H9 (cell line): Measurements from ENCODE around the gene FBXO34. TPM values are rescaled to one million over a fixed set of nuclear protein-coding genes. Genes with fewer than 3 reads are reported as not detected.
A peak's percentile ranks its signal among the peaks of the same experiment; 100 is the strongest.

Source experiments
- DNase-seq: peaks from one replicate; pipeline ENCODE4 v3.0.0-alpha.2; 2017
- H2AFZ ChIP-seq: one replicate; pipeline ENCODE4 v1.6.1; 2013; ENCODE audit warnings: mild to moderate bottlenecking, low read length, control low read depth, moderate library complexity
- H2AK5ac ChIP-seq: 2 replicates; pipeline ENCODE4 v1.6.1; 2013; ENCODE audit warnings: low read length, control low read depth, mixed read lengths; ENCODE audit not compliant: insufficient read length
- H2BK120ac ChIP-seq: one replicate; pipeline ENCODE4 v1.6.1; 2013; ENCODE audit warnings: low read depth, mild to moderate bottlenecking, low read length, control low read depth, inconsistent platforms; ENCODE audit not compliant: poor library complexity, severe bottlenecking
- H2BK12ac ChIP-seq: 2 replicates; pipeline ENCODE4 v1.6.1; 2013; ENCODE audit warnings: low read length, control low read depth, mixed read lengths, low read depth; ENCODE audit not compliant: insufficient read length
- H2BK15ac ChIP-seq: 2 replicates; pipeline ENCODE4 v1.6.1; 2013; ENCODE audit warnings: low read depth, low read length, control low read depth
- H2BK20ac ChIP-seq: one replicate; pipeline ENCODE4 v1.6.1; 2013; ENCODE audit warnings: low read depth, mild to moderate bottlenecking, low read length, control low read depth, inconsistent platforms; ENCODE audit not compliant: poor library complexity, severe bottlenecking
- H2BK5ac ChIP-seq: 2 replicates; pipeline ENCODE4 v1.6.1; 2013; ENCODE audit warnings: low read length, control low read depth, mixed read lengths; ENCODE audit not compliant: insufficient read length
- H3K14ac ChIP-seq: 2 replicates; pipeline ENCODE4 v1.6.1; 2013; ENCODE audit warnings: low read length, control low read depth; ENCODE audit not compliant: insufficient read depth
- H3K18ac ChIP-seq: 2 replicates; pipeline ENCODE4 v1.6.1; 2013; ENCODE audit warnings: low read depth, mild to moderate bottlenecking, mixed read lengths, low read length, control low read depth; ENCODE audit not compliant: insufficient read length
- H3K23ac ChIP-seq: 2 replicates; pipeline ENCODE4 v1.6.1; 2013; ENCODE audit warnings: low read length, control low read depth, mixed read lengths, low read depth; ENCODE audit not compliant: insufficient read length
- H3K23me2 ChIP-seq: 2 replicates; pipeline ENCODE4 v1.6.1; 2013; ENCODE audit warnings: low read depth, mild to moderate bottlenecking, mixed read lengths, low read length, control low read depth; ENCODE audit not compliant: insufficient read length, poor library complexity, severe bottlenecking
- H3K27ac ChIP-seq: 2 replicates; pipeline ENCODE4 v1.5.1; 2013; ENCODE audit warnings: low read length, control low read depth, mixed read lengths, low read depth; ENCODE audit not compliant: insufficient read length
- H3K27me3 ChIP-seq: 2 replicates; pipeline ENCODE4 v1.6.1; 2013; ENCODE audit warnings: low read length, control low read depth, inconsistent platforms; ENCODE audit not compliant: insufficient read depth
- H3K4ac ChIP-seq: 2 replicates; pipeline ENCODE4 v1.6.1; 2013; ENCODE audit warnings: low read depth, mild to moderate bottlenecking, control low read depth, inconsistent platforms, low read length, moderate library complexity
- H3K4me1 ChIP-seq: 2 replicates; pipeline ENCODE4 v1.6.1; 2013; ENCODE audit warnings: low read length, control low read depth, inconsistent platforms; ENCODE audit not compliant: insufficient read depth
- H3K4me2 ChIP-seq: 2 replicates; pipeline ENCODE4 v1.6.1; 2013; ENCODE audit warnings: low read length, control low read depth, mixed read lengths; ENCODE audit not compliant: insufficient read length, insufficient read depth
- H3K56ac ChIP-seq: 2 replicates; pipeline ENCODE4 v1.6.1; 2013; ENCODE audit warnings: low read depth, mild to moderate bottlenecking, mixed read lengths, low read length, control low read depth; ENCODE audit not compliant: insufficient read length
- H3K79me1 ChIP-seq: 2 replicates; pipeline ENCODE4 v1.6.1; 2013; ENCODE audit warnings: low read depth, mild to moderate bottlenecking, moderate library complexity, low read length, control low read depth, inconsistent platforms; ENCODE audit not compliant: insufficient read depth, poor library complexity, severe bottlenecking
- H3K79me2 ChIP-seq: 2 replicates; pipeline ENCODE4 v1.6.1; 2013; ENCODE audit warnings: low read length, control low read depth, inconsistent platforms; ENCODE audit not compliant: insufficient read depth
- H3K9ac ChIP-seq: 2 replicates; pipeline ENCODE4 v1.6.1; 2013; ENCODE audit warnings: low read length, control low read depth, mixed read lengths; ENCODE audit not compliant: insufficient read length; ENCODE audit errors: extremely low read depth
- H3K9me3 ChIP-seq: one replicate; pipeline ENCODE4 v1.6.1; 2013; ENCODE audit warnings: low read depth, low read length, inconsistent platforms; ENCODE audit not compliant: control insufficient read depth
- H3T11ph ChIP-seq: one replicate; pipeline ENCODE4 v1.6.1; 2013; ENCODE audit warnings: mild to moderate bottlenecking, low read length, control low read depth, inconsistent platforms
- H4K20me1 ChIP-seq: one replicate; pipeline ENCODE4 v1.6.1; 2013; ENCODE audit not compliant: control insufficient read depth, insufficient read length, insufficient read depth
- H4K5ac ChIP-seq: 2 replicates; pipeline ENCODE4 v1.6.1; 2013; ENCODE audit warnings: low read depth, mild to moderate bottlenecking, mixed read lengths, low read length, control low read depth; ENCODE audit not compliant: insufficient read length
- H4K8ac ChIP-seq: replicated peaks from 2 replicates; pipeline ENCODE4 v1.6.1; 2013; ENCODE audit warnings: low read length, control low read depth, mixed read lengths, low read depth; ENCODE audit not compliant: insufficient read length
- H4K91ac ChIP-seq: 2 replicates; pipeline ENCODE4 v1.6.1; 2013; ENCODE audit warnings: low read depth, mild to moderate bottlenecking, moderate library complexity, mixed read lengths, low read length, control low read depth; ENCODE audit not compliant: insufficient read length
- H3K27ac Mint-ChIP-seq, 3 experiments: 2 replicates in 2 of 3; 3 replicates in 1 of 3; pipeline ENCODE4 v1.8.0; 2020 to 2021; ENCODE audit warnings: mixed read lengths in 3 of 3, mild to moderate bottlenecking in 1 of 3, moderate library complexity in 1 of 3
- H3K27me3 Mint-ChIP-seq: 2 replicates; pipeline ENCODE4 v1.8.0; 2021; ENCODE audit warnings: low read depth, mild to moderate bottlenecking, moderate library complexity, mixed read lengths
- H3K36me3 Mint-ChIP-seq, 3 experiments: 2 replicates in 2 of 3; 3 replicates in 1 of 3; pipeline ENCODE4 v1.8.0; 2020 to 2021; ENCODE audit warnings: low read depth in 3 of 3, mixed read lengths in 3 of 3; ENCODE audit not compliant: insufficient read depth in 1 of 3
- H3K4me1 Mint-ChIP-seq, 2 experiments: 2 replicates each; pipeline ENCODE4 v1.8.0; 2020; ENCODE audit warnings: mixed read lengths in 2 of 2
- H3K4me3 Mint-ChIP-seq, 2 experiments: 2 replicates in 1 of 2; 3 replicates in 1 of 2; pipeline ENCODE4 v1.8.0; 2020 to 2021; ENCODE audit warnings: mild to moderate bottlenecking in 2 of 2, mixed read lengths in 2 of 2, moderate library complexity in 1 of 2
- H3K9me3 Mint-ChIP-seq, 2 experiments: 2 replicates in 1 of 2; 3 replicates in 1 of 2; pipeline ENCODE4 v1.8.0; 2020; ENCODE audit warnings: mild to moderate bottlenecking in 2 of 2, mixed read lengths in 2 of 2, moderate library complexity in 1 of 2
- WGBS: extraction: QIAGEN DNeasy Blood & Tissue Kit; methylation state at CpG from one replicate; pipeline ENCODE4 v1.1.7; 2013; ENCODE audit warnings: missing lambda C conversion rate, low lambda C conversion rate, mixed read lengths; ENCODE audit not compliant: insufficient read length; ENCODE audit errors: extremely low coverage; 5-methylcytosine and 5-hydroxymethylcytosine counted together
- total RNA-seq: library from RNA; stranded (reverse); gene quantifications from 2 replicates; pipeline ENCODE4 v1.2.1, GENCODE V29; 2021
- TF ChIP-seq, protein P1 (sequence below): fragments of 200-600 bp; sonication (generic); conservative IDR thresholded peaks from 3 replicates; pipeline ENCODE4 v1.8.0; 2021; ENCODE audit warnings: antibody characterized with exemption, mild to moderate bottlenecking

Gene FBXO34
- total RNA-seq, 1 experiment from 2014 or later = 12.0 TPM

DNA sequence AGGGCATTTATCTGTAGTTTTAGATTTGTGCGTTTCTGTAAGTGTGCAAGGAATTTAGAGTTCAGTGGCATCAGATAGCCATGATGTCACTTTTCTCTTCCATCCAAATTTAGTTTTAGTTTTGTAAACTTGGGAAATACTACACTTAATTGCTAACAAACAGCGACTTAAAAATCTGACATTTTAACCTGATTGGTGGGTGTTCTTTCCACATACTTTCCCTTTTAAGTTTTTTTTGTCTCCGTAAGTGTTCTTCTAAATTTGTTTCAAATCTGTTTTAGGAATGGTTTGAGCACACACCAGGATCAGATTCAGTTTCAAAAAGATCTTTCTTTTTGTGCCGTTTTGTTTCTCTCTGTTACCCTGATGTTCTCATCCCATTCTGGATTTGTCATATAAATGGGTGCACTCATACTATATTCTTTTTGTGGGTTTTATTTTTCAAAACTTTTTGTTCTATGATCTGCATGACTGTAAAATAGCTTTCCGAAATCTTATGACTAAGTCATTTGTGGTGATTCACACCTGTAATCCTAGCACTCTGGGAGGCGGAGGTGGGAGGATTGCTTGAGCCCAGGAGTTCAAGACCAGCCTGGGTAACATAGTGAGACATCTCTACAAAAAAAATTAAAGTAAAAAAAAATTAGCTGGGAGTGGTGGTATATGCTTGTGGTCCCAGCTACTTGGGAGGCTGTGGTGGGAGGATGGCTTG is 58.9 kb downstream of the FBXO34 start:
- no peaks in the 10 kb centered on the region for H3K79me2 ChIP-seq
- no peak overlapping the region for H2BK12ac ChIP-seq
- no peaks in the 10 kb centered on the region for H3K27me3 ChIP-seq
- DNase-seq = no peak
- H3K9ac ChIP-seq = no peak overlapping the region
- no peak overlapping the region for H2BK120ac ChIP-seq
- no peak overlapping the region for H3K56ac ChIP-seq
- Mint-ChIP-seq H3K9me3 (no peaks in the 10 kb centered on the region), H3K4me3 (no peak overlapping the region), H3K27ac (peak overlapping the region in 1 of 3 experiments; percentile 76; a peak in 2 of 7 replicates), H3K4me1 (peaks cover 14 to 27% of the 10 kb centered on the region in 2 experiments), H3K36me3 (no peaks in the 10 kb centered on the region), H3K27me3 (no peaks in the 10 kb centered on the region)
- no peak overlapping the region for H2AFZ ChIP-seq
- no peak overlapping the region for H3K27ac ChIP-seq
- no peak overlapping the region for H3K14ac ChIP-seq
- H4K20me1 ChIP-seq = no peaks in the 10 kb centered on the region
- H4K5ac ChIP-seq = no peak overlapping the region
- no peak overlapping the region for H4K91ac ChIP-seq
- H3K9me3 ChIP-seq = no peaks in the 10 kb centered on the region
- H3K4me2 ChIP-seq = no peak overlapping the region
- H4K8ac ChIP-seq = no peak overlapping the region
- H2BK15ac ChIP-seq = no peak overlapping the region
- no peak overlapping the region for H2BK20ac ChIP-seq
- no peak overlapping the region for H3T11ph ChIP-seq
- H3K79me1 ChIP-seq = peaks cover 6% of the 10 kb centered on the region
- TF ChIP-seq, protein P1, sequence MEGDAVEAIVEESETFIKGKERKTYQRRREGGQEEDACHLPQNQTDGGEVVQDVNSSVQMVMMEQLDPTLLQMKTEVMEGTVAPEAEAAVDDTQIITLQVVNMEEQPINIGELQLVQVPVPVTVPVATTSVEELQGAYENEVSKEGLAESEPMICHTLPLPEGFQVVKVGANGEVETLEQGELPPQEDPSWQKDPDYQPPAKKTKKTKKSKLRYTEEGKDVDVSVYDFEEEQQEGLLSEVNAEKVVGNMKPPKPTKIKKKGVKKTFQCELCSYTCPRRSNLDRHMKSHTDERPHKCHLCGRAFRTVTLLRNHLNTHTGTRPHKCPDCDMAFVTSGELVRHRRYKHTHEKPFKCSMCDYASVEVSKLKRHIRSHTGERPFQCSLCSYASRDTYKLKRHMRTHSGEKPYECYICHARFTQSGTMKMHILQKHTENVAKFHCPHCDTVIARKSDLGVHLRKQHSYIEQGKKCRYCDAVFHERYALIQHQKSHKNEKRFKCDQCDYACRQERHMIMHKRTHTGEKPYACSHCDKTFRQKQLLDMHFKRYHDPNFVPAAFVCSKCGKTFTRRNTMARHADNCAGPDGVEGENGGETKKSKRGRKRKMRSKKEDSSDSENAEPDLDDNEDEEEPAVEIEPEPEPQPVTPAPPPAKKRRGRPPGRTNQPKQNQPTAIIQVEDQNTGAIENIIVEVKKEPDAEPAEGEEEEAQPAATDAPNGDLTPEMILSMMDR = no peak
- no peak overlapping the region for H2AK5ac ChIP-seq
- WGBS = no CpG with 5 or more reads among the region's 6 CpGs
- no peak overlapping the region for H2BK5ac ChIP-seq
- H3K4me1 ChIP-seq = no peaks in the 10 kb centered on the region; the same call in 1 of the 2 replicates
- no peak overlapping the region for H3K23ac ChIP-seq
- H3K4ac ChIP-seq = no peak overlapping the region
- no peak overlapping the region for H3K18ac ChIP-seq
- no peaks in the 10 kb centered on the region for H3K23me2 ChIP-seq
